ENCODE results near the gene MSH5.
A peak's percentile ranks its signal among the peaks of the same experiment; 100 is the strongest.
"Not testable (repeated sequence)": the region's sequence is repeated elsewhere in the genome, so short reads cannot be mapped to it uniquely, and the experiment has no call there.

The MSH5 gene

DNA sequence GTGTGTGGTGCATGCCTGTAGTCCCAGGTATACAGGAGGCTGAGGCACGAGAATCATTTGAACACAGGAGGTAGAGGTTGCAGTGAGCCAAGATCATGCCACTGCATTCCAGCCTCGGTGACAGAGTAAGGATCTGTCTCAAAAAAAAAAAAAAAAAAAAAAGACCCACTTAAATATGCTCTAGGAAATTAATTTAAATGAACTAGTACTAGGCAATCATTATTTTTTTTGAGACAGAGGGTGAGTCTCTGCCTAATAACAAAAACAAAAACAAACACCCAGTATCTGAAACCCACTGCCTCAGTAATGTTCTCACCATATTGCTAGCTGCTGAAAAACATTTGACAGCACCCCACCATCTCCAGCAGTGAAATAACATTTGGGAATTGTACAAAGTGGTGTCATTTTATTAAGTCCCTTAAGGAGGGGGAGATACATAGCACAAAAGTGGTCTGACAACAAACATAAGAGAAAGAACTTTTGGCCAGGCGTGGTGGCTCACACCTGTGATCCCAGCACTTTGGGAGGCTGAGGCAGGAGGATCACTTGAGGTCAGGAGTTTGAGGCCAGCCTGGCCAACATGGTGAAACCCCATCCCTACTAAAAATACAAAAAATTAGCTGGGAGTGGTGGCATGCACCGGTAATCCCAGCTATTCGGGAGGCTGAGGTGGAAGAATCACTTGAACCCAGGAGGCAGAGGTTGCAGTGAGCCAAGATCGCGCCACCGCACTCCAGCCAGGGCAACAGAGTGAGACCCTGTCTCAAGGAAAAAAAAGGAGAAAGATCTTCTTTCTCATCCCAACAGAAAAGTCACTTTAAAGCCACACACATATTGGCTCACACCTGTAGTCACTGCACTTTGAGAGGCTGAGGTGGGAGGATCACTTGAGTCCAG, 61.5 kb downstream of the MSH5 start:
- DNase-seq (ENCODE audit: low spot score) = not testable (repeated sequence)

DNA sequence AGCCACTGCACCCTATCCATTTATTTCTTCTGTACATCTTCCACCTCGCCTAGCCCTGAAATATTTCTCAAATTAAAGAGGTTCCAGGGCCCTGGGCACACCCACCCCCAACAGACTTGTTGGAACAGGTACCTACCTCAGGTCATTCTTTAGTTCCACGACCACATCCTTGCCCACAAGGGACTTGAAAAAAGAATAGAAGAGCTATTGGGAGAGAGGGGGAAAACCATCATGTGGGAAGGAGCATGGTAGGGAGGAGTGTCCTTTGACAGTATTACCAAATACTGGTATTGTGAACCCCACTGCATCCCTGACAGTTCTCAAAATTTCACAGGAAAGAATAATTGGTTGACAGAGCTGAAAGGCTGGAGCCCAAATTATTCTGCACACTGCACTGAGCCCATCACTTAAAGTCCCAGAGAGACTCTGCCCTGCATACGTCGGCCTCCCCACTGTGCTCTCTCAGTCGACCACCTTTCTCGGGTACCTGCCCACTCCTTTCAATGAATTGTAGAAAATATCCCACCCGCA, 66.2 kb downstream of the MSH5 start:
- no peak for DNase-seq (ENCODE audit: low spot score)

DNA sequence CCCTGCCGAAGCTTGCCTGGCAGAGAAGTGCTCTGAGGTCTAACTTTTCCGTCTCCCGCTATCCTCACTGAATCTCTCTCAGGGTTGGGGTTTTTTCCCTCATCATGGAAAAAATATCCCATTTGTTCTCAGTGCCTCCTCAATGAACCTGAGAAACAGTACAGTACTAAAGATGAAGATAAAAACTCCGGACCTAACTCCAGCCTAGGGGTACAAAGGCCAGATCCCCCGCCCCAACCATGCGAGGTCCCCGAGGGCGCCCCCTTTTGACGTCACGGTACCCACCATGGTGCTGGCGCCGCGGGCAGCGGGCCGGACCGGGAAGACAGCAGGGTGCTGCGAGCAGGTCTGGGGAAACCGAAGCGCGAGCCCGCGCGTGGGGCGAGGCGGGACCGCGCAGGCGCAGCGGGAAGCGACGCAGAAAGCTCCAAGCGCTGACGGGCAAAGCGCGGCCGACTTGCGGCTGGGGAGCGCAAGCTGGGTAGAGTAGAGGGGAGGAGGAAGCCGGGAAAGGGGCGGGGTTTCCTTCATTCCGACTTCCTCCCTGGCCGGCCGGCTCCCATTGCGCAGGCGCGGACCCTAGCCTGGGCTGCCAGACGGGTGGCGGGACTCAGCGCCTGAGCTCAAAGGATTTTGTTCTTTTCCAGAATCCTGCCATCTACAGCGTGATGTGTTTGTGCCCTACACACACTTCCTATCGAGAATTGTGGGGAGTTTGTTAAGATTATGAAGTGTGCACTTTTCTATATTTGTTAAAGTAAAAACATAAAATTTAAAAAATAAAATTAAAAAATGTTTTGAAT, 66.9 kb downstream of the MSH5 start, which contains the start of gene LSM2:
TSS of gene LSM2 (minus strand) at position 497 of the 803 bp plus-strand sequence. CDS start at position 288, 209 bp downstream.
- DNase-seq (ENCODE audit: low spot score) = peak; percentile 98

DNA sequence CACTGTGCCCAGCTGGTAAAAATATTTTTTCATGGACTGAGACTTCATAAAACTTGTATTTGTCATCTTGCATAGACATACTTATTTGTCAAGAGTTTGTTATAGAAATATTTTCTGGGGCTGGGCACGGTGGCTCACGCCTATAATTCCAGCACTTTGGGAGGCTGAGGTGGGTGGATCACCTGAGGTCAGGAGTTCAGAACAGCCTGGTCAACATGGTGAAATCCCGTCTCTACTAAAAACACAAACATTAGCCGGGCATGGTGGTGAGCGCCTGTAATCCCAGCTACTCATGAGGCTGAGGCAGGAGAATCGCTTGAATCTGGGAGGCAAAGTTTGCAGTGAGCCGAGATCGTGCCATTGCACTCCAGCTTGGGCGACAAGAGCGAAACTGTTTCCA, 68.8 kb downstream of the MSH5 start:
- DNase-seq (ENCODE audit: low spot score) = not testable (repeated sequence)

DNA sequence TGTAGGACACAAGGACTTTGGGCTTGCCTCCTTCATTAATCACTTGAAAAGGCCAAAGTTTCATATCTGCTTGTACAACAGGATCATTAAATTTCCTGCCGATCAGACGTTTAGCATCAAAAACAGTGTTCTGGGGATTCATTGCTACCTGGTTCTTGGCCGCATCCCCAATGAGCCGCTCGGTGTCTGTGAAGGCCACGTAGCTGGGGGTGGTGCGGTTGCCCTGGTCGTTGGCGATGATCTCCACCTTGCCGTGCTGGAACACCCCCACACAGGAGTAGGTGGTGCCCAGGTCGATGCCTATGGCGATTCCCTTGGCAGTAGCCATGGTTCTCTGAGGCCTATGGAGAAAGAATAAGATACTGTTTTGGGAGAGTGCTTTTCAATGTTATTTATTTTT, 71.8 kb downstream of the MSH5 start:
- no peak for DNase-seq (ENCODE audit: low spot score)

Data from CD4-positive, alpha-beta T cell treated with Interleukin-6 at 100 ng/mL for 8 hours (primary cell).